Measurements from ENCODE around the gene RNF113A.

RNF113A gene

DNA sequence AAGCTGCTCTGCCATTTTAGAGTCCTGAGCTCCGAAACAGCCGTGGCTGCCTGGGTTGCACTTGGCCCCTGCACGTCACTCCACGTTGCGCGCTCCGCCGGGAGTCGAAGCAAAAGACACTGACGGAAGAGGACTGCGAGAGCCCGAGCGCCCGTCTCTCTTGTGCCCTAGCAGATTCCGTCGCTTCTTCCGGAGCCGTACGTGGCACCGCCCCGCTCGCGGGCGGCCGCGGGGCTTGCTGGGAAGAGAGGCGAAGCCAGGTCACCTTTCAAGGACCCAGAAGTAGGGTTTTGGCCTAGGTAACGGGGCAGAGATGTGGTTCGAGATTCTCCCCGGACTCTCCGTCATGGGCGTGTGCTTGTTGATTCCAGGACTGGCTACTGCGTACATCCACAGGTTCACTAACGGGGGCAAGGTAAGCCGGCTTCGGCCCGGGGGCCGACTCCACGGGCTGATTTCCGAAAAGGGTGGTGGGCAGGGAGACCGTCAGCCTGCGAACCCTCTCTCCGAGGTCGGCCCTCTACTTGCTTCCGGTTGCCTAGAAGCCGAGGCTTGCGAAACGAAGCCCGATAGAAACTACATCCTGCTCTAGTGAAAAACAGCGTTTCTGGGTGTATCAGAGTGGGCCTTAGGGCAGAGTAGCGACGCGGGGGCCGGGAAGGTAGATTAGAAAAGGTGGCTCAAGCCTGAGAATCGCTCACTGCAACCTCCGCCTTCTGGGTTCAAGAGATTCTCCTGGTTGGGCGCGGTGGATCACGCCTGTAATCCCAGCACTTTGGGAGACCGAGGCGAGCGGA lies at the start of gene RNF113A, which contains the start of gene NDUFA1:
RNF113A (minus strand) TSS at position 135 of the 797 bp plus-strand sequence; CDS start at position 15, 120 bp downstream.
NDUFA1 (plus strand) TSS at position 234 of the 797 bp plus-strand sequence; CDS start at position 314, 80 bp downstream.
- peak within 1 kb of the TSS; percentile 71 for H3K4me3 ChIP-seq (ENCODE audit: low read depth, low read length)
- peak; percentile 23 for DNase-seq (ENCODE audit: low read depth)
- in situ Hi-C loops (cut with HindIII; ENCODE audit: low sequenced_read_pairs), result no loop called here
- TF ChIP-seq, protein P1, sequence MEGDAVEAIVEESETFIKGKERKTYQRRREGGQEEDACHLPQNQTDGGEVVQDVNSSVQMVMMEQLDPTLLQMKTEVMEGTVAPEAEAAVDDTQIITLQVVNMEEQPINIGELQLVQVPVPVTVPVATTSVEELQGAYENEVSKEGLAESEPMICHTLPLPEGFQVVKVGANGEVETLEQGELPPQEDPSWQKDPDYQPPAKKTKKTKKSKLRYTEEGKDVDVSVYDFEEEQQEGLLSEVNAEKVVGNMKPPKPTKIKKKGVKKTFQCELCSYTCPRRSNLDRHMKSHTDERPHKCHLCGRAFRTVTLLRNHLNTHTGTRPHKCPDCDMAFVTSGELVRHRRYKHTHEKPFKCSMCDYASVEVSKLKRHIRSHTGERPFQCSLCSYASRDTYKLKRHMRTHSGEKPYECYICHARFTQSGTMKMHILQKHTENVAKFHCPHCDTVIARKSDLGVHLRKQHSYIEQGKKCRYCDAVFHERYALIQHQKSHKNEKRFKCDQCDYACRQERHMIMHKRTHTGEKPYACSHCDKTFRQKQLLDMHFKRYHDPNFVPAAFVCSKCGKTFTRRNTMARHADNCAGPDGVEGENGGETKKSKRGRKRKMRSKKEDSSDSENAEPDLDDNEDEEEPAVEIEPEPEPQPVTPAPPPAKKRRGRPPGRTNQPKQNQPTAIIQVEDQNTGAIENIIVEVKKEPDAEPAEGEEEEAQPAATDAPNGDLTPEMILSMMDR (IDR thresholded peaks at IDR 0.05; ENCODE audit: low read depth, low read length, missing control alignments), result no peak

DNA sequence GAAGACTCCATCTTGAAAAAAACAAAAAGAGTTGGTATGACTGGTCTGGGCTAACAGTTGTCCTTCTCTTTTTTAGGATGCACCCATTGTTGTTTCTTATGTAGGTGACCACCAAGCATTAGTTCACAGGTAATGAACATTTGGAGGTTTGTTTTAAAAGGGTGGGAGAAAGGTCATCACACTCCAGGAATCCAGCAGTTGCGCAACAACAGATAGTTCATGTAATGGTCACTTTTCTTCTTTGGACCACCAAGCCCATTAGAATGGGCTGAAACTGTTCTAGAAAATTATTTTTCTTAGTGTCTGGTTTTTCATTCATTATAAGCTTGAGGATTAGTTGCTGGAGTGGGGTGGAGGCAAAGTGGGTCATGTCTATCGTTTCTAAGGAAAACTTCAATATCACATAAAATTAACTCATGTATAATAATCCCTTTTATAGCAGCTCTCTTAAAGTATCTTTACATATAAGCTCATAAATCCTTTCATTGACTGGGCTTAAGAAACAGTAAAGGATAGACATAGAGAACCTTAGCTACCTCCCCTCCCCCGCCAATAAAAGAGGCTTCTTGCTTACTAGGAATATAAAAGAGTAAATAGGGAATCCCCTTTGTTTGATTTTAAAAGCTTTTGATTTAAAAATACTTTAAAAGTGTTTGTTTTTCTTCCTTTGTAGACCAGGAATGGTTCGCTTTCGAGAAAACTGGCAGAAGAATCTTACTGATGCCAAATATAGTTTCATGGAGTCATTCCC lies 48.5 kb upstream of the RNF113A start:
- no peak overlapping the region for H3K4me3 ChIP-seq (ENCODE audit: low read depth, low read length)
- DNase-seq (ENCODE audit: low read depth), result no peak
- TF ChIP-seq, protein P1 (IDR thresholded peaks at IDR 0.05; ENCODE audit: low read depth, low read length, missing control alignments), result no peak
- in situ Hi-C loops (cut with HindIII; ENCODE audit: low sequenced_read_pairs), result no loop called here

DNA sequence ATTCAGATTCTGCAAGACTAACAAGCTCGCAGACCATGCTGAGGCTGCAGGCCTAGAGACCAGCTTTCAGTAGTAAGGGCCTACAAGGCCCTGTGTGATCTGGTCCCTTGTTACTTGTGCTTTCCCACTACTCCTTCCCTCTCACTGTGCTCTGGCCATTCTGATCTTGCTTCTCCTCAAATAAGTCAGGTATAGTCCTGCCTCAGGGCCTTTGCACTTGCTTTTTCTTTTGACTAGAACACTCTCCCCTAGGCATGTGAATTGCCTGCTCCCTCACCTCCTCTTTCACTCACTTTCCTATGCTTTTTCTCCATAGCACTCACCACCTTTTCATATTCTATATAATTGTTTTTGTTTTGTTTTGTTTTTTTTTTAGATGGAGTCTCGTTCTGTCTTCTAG lies 46.3 kb upstream of the RNF113A start:
- no peak overlapping the region for H3K4me3 ChIP-seq (ENCODE audit: low read depth, low read length)
- no peak for DNase-seq (ENCODE audit: low read depth)
- in situ Hi-C loops (cut with HindIII; ENCODE audit: low sequenced_read_pairs), result no loop called here
- TF ChIP-seq, protein P1 (IDR thresholded peaks at IDR 0.05; ENCODE audit: low read depth, low read length, missing control alignments), result no peak

DNA sequence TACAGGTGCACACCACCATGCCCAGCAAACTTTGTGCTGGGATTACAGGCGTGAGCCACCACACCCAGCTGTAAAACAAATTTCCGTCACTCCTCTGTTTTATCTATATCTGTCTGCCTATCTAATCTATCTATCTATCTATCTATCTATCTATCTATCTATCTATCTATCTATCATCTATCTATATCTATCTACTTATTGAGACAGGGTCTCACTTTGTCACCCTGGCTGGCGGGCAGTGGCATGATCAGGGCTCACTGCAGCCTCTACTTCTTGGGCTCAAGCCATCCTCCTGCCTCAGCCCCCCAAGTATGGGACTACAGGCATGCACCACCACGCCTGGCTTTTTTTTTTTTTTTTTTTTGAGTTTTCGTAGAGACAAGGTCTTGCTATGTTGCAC lies 44.8 kb upstream of the RNF113A start:
- no peak for DNase-seq (ENCODE audit: low read depth)
- in situ Hi-C loops (cut with HindIII; ENCODE audit: low sequenced_read_pairs), result no loop called here
- H3K4me3 ChIP-seq (ENCODE audit: low read depth, low read length), result no peak overlapping the region
- TF ChIP-seq, protein P1 (IDR thresholded peaks at IDR 0.05; ENCODE audit: low read depth, low read length, missing control alignments), result no peak

DNA sequence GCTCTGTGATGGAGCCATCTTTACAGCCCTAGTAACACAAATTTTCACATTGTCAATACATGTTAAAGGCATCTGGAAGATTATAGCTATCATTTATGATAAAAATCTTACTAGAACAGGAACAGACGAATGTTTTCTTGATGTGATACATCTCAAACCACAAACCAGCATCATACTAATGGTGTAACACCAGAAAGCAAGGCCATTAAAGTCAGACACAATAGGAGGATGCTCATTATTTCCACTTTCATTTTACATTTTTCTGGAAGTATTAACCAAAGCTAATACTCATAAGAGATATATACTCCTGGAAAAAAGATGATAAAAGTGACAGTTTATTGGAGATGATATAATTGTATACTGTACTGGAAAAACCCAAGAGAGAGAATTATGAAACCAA lies 29.4 kb upstream of the RNF113A start:
- no peak for DNase-seq (ENCODE audit: low read depth)
- TF ChIP-seq, protein P1 (IDR thresholded peaks at IDR 0.05; ENCODE audit: low read depth, low read length, missing control alignments), result no peak
- no peak overlapping the region for H3K4me3 ChIP-seq (ENCODE audit: low read depth, low read length)
- in situ Hi-C loops (cut with HindIII; ENCODE audit: low sequenced_read_pairs), result no loop called here

DNA sequence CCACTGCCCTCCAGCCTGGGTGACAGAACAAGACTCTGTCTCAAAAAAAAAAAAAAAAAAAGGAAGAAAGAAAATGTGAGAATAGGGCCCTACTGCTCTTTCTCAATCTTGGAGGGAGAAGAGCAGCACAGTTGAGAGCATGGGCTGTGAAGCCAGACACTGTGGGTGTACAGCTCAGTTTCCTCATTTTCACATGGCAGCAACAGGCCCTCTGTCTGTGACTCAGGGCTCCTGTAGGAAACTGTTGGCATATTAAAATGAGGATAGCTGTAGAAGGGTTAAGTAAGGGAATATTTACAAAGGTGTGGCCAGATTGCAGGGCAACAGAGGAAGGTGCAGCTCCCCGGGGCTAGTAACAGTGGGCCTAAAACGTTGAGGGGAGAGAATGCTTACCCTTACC lies 27.6 kb upstream of the RNF113A start:
- DNase-seq (ENCODE audit: low read depth), result no peak
- H3K4me3 ChIP-seq (ENCODE audit: low read depth, low read length), result no peak overlapping the region
- in situ Hi-C loops (cut with HindIII; ENCODE audit: low sequenced_read_pairs), result no loop called here
- TF ChIP-seq, protein P1 (IDR thresholded peaks at IDR 0.05; ENCODE audit: low read depth, low read length, missing control alignments), result no peak

All from astrocyte of the cerebellum (primary cell).